ENCODE measurements around the gene NCAN. TPM values are rescaled to one million over a fixed set of nuclear protein-coding genes. Genes with fewer than 3 reads are reported as not detected.
A peak's percentile ranks its signal among the peaks of the same experiment; 100 is the strongest.

The NCAN gene
- total and polyA plus RNA-seq, 2 of the 13 experiments (the other 11 are each of a cell fraction or from before 2014, with no cell fraction given) = not detected

GRCh38 chr19:19192078-19192882 lies 19.5 kb upstream of the NCAN start, which contains the start of the genes BORCS8 and RFXANK (continued):
- TF ChIP-seq DMAP1 (CRISPR knock-in tag; IDR thresholded peaks at IDR 0.05) (peak; percentile 78), DR1 (CRISPR knock-in tag; IDR thresholded peaks at IDR 0.05) (no peak), DBP (CRISPR knock-in tag; IDR thresholded peaks at IDR 0.05; ENCODE audit: not compliant biosample characterization) (no peak), ZBTB21 (CRISPR knock-in tag; IDR thresholded peaks at IDR 0.05) (no peak), MYC (CRISPR knock-in tag; IDR thresholded peaks at IDR 0.05; ENCODE audit: borderline replicate concordance) (peak; percentile 23; the same call in 1 of the 2 replicates), ZBTB43 (CRISPR knock-in tag; conservative IDR thresholded peaks at IDR 0.05) (no peak), KAT2B (IDR thresholded peaks at IDR 0.05; ENCODE audit: borderline replicate concordance, low read depth, low read length) (no peak), ZNF3 (CRISPR knock-in tag; IDR thresholded peaks at IDR 0.05) (0 out of 2 replicates have a peak, but pooled peaks have one; percentile 14), ZBTB40 (IDR thresholded peaks at IDR 0.05) (peak; percentile 93), ZBTB40 (CRISPR knock-in tag; IDR thresholded peaks at IDR 0.05) (peak; percentile 90), KLF6 (CRISPR knock-in tag; IDR thresholded peaks at IDR 0.05) (no peak), MTERF4 (CRISPR knock-in tag; IDR thresholded peaks at IDR 0.05) (peak; percentile 37; the same call in 1 of the 2 replicates), SUZ12 (IDR thresholded peaks at IDR 0.05; ENCODE audit: low read depth, low read length) (no peak), SKI (IDR thresholded peaks at IDR 0.05; ENCODE audit: partially characterized antibody) (no peak)
- TF ChIP-seq, protein P1, sequence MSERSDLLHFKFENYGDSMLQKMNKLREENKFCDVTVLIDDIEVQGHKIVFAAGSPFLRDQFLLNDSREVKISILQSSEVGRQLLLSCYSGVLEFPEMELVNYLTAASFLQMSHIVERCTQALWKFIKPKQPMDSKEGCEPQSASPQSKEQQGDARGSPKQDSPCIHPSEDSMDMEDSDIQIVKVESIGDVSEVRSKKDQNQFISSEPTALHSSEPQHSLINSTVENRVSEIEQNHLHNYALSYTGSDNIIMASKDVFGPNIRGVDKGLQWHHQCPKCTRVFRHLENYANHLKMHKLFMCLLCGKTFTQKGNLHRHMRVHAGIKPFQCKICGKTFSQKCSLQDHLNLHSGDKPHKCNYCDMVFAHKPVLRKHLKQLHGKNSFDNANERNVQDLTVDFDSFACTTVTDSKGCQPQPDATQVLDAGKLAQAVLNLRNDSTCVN (CRISPR knock-in tag; IDR thresholded peaks at IDR 0.05; ENCODE audit: borderline replicate concordance) = no peak

All from HepG2 (cell line).